HUES6 (cell line): ENCODE measurements around the gene ATG7.

Experiments
- H3K27ac ChIP-seq: 2 replicates; pipeline ENCODE4 v1.7.0; 2013; ENCODE audit warnings: low read depth, mild to moderate bottlenecking, low read length, inconsistent platforms
- H3K27me3 ChIP-seq: 2 replicates; pipeline ENCODE4 v1.6.1; 2013; ENCODE audit warnings: low read length; ENCODE audit not compliant: control insufficient read depth, insufficient read depth
- H3K36me3 ChIP-seq: 2 replicates; pipeline ENCODE4 v1.6.1; 2013; ENCODE audit warnings: low read length; ENCODE audit not compliant: control insufficient read depth, insufficient read depth
- H3K4me1 ChIP-seq: 2 replicates; pipeline ENCODE4 v1.6.1; 2013; ENCODE audit warnings: low read length; ENCODE audit not compliant: control insufficient read depth, insufficient read depth
- H3K4me3 ChIP-seq: 2 replicates; pipeline ENCODE4 v1.5.1; 2013; ENCODE audit warnings: low read depth, low read length
- H3K9ac ChIP-seq: one replicate; pipeline ENCODE4 v1.6.1; 2013; ENCODE audit warnings: mild to moderate bottlenecking, low read length
- H3K9me3 ChIP-seq: 2 replicates; pipeline ENCODE4 v1.6.1; 2013; ENCODE audit warnings: low read depth, low read length; ENCODE audit not compliant: control insufficient read depth, insufficient read depth

Gene ATG7

DNA sequence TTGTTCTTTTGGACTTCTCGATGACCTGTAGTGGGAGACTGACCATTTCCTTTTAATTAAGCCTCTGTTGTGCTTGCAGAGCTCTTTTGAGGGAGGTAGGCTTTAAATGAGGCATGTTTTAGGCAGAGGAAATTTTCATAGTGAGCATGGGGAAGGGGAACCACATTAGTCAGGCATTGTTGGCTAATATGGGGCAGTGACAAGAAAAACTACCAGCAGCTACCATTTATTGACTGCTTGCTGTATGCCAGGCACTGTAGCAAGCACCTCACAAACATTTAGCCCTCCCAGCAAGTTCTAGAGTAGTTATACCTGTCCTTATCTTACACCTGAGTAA is 10.9 kb downstream of the ATG7 start:
- no peak overlapping the region for H3K4me3 ChIP-seq
- H3K9me3 ChIP-seq = no peaks in the 10 kb centered on the region
- H3K27me3 ChIP-seq = no peaks in the 10 kb centered on the region
- H3K9ac ChIP-seq = no peak overlapping the region
- peaks cover 4% of the 10 kb centered on the region; the same call in 1 of the 2 replicates for H3K36me3 ChIP-seq
- H3K4me1 ChIP-seq = no peaks in the 10 kb centered on the region
- no peak overlapping the region for H3K27ac ChIP-seq

GRCh38 chr3:11284011-11284410 is 11.8 kb downstream of the ATG7 start:
- H3K9ac ChIP-seq = no peak overlapping the region
- no peaks in the 10 kb centered on the region for H3K27me3 ChIP-seq
- no peaks in the 10 kb centered on the region for H3K4me1 ChIP-seq
- no peaks in the 10 kb centered on the region for H3K36me3 ChIP-seq
- H3K9me3 ChIP-seq = no peaks in the 10 kb centered on the region
- H3K27ac ChIP-seq = no peak overlapping the region
- no peak overlapping the region for H3K4me3 ChIP-seq

GRCh38 chr3:11285471-11285870 is 13.3 kb downstream of the ATG7 start:
- Histone ChIP-seq H3K27me3 (no peaks in the 10 kb centered on the region), H3K27ac (no peak overlapping the region), H3K4me3 (no peak overlapping the region), H3K36me3 (no peaks in the 10 kb centered on the region), H3K4me1 (no peaks in the 10 kb centered on the region), H3K9ac (no peak overlapping the region), H3K9me3 (no peaks in the 10 kb centered on the region)

DNA sequence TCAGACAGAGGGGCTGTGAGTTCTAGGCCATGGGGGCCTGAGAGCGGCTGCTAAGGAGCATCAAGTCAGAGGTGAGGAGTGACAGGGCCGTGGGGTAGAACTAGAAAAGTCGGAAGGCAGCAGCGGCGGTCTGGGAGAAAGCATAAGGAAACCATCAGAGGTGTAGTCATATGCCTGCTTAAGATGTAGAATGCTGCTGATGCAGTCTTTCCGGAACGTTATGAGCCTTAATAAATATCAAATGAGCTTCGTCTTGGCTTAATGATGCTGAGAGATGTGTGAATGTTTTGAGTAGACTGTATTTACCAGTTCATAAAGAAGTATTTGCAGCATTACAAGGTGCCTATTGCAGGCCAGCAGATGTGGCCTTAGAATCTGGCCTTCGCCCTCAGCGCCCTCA is 15.2 kb downstream of the ATG7 start:
- Histone ChIP-seq H3K27me3 (no peaks in the 10 kb centered on the region), H3K27ac (no peak overlapping the region), H3K4me3 (no peak overlapping the region), H3K4me1 (no peaks in the 10 kb centered on the region), H3K36me3 (no peaks in the 10 kb centered on the region), H3K9ac (no peak overlapping the region), H3K9me3 (no peaks in the 10 kb centered on the region)

- Histone ChIP-seq H3K27me3 (no peaks in the 10 kb centered on the region), H3K4me1 (no peaks in the 10 kb centered on the region), H3K9ac (no peak overlapping the region), H3K9me3 (no peaks in the 10 kb centered on the region), H3K27ac (no peak overlapping the region), H3K36me3 (no peaks in the 10 kb centered on the region), H3K4me3 (no peak overlapping the region)
Measured at GRCh38 chr3:11288021-11288491, 15.9 kb downstream of the ATG7 start.

- Histone ChIP-seq H3K27ac (no peak overlapping the region), H3K27me3 (no peaks in the 10 kb centered on the region), H3K9me3 (no peaks in the 10 kb centered on the region), H3K4me1 (no peaks in the 10 kb centered on the region), H3K36me3 (no peaks in the 10 kb centered on the region), H3K9ac (no peak overlapping the region), H3K4me3 (no peak overlapping the region)
Measured at GRCh38 chr3:11288786-11289637, 16.8 kb downstream of the ATG7 start.

- Histone ChIP-seq H3K9me3 (no peaks in the 10 kb centered on the region), H3K36me3 (no peaks in the 10 kb centered on the region), H3K4me3 (no peak overlapping the region), H3K4me1 (no peaks in the 10 kb centered on the region), H3K27me3 (no peaks in the 10 kb centered on the region), H3K9ac (no peak overlapping the region), H3K27ac (no peak overlapping the region)
Measured at GRCh38 chr3:11289864-11290263, 17.7 kb downstream of the ATG7 start.

DNA sequence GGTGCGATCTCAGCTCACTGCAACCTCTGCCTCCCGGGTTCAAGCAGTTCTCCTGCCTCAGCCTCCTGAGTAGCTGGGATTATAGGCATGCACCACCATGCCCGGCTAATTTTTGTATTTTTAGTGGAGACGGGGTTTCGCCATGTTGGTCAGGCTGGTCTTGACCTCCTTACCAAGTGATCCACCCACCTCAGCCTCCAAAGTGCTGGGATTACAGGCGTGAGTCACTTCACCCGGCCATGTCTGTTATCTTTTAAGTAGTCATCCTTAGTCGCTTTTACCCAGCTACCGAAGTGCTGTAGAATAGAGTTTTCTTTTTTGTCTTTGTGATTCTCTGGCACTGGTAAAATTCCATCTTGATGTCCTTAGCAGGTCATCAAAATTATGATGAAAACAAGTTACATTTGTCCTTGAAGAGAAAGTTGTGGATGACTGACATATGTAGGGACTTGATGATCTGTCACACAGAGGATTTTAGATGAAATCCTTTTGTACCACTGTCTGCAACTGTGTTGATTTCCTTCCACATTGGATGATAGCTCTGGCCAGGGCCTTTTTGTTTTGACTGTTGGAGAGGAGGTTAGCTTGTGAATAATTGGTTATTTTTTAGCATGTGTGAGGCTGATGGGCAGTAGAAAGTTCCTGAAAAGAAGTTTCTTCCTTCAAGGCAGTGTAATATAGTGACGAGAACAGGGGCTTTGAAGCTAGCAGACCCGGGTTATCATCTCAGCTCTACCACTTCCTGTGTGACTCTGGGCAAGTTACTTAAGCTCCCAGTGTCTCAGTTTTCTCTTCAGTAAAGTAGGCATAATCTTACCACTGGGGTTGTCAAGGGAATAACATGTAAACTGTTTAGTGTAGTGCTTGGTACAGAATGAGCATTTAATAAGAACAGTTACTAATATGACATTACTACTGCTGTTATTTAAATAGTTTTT is 18.8 kb downstream of the ATG7 start:
- no peak overlapping the region for H3K9ac ChIP-seq
- no peak overlapping the region for H3K27ac ChIP-seq
- H3K4me1 ChIP-seq = no peaks in the 10 kb centered on the region

DNA sequence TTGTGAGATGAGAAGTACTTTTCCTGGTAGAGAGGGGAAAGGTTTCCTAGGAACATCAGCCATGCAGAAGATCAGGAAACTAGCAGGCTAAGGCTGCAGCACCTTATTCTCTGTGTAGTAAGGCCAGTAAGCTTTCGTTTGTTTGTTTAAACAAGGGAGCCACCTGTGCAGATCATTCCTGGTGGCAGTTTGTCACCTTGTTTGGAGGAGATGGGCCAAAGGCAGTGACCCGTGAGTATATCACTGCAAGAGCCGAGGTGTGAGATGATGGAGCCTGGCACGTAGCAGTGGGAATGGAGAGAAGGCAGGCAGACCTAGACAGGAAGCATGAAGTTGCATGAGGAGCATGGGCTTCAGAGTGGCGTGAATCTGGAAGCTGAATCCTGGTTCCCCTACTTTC is 19.6 kb downstream of the ATG7 start:
- no peaks in the 10 kb centered on the region for H3K4me1 ChIP-seq
- no peak overlapping the region for H3K9ac ChIP-seq

More for the DNA sequence above, 18.8 kb downstream of the ATG7 start:
- Histone ChIP-seq H3K4me3 (no peak overlapping the region), H3K9me3 (no peaks in the 10 kb centered on the region), H3K36me3 (no peaks in the 10 kb centered on the region), H3K27me3 (no peaks in the 10 kb centered on the region)

GRCh38 chr3:11297126-11297525 is 24.9 kb downstream of the ATG7 start:
- Histone ChIP-seq H3K9ac (no peak overlapping the region), H3K4me1 (no peaks in the 10 kb centered on the region), H3K9me3 (no peaks in the 10 kb centered on the region), H3K36me3 (peaks cover 13% of the 10 kb centered on the region), H3K4me3 (no peak overlapping the region), H3K27ac (no peak overlapping the region), H3K27me3 (no peaks in the 10 kb centered on the region)

More for the DNA sequence above, 19.6 kb downstream of the ATG7 start:
- Histone ChIP-seq H3K4me3 (no peak overlapping the region), H3K9me3 (no peaks in the 10 kb centered on the region), H3K27me3 (no peaks in the 10 kb centered on the region), H3K27ac (no peak overlapping the region), H3K36me3 (no peaks in the 10 kb centered on the region)

GRCh38 chr3:11300970-11301369 is 28.8 kb downstream of the ATG7 start:
- Histone ChIP-seq H3K36me3 (peaks cover 15% of the 10 kb centered on the region), H3K4me3 (no peak overlapping the region), H3K27me3 (no peaks in the 10 kb centered on the region), H3K9me3 (no peaks in the 10 kb centered on the region), H3K9ac (no peak overlapping the region), H3K4me1 (no peaks in the 10 kb centered on the region), H3K27ac (no peak overlapping the region)
